HepG2 (cell line): ENCODE results near the gene DLX6. TPM values are rescaled to one million over a fixed set of nuclear protein-coding genes. Genes with fewer than 3 reads are reported as not detected.
A peak's percentile ranks its signal among the peaks of the same experiment; 100 is the strongest.

Source experiments
- ATRX ChIP-seq: sonication (generic); formaldehyde crosslinking; IDR thresholded peaks from 2 replicates; pipeline ENCODE4 v1.4.0; 2020; ENCODE audit warnings: missing genetic modification reagents, borderline replicate concordance
- CREB1 ChIP-seq, 2 experiments: fragments of 450-650 bp in 1 of 2; IDR thresholded peaks; 2 replicates each; pipeline ENCODE4 v1.6.1; 2016 to 2017; ENCODE audit warnings: control low read depth in 1 of 2, mild to moderate bottlenecking in 1 of 2, missing compliant biosample characterization in 1 of 2, missing genetic modification characterization in 1 of 2
- DRAP1 ChIP-seq: IDR thresholded peaks from 2 replicates; pipeline ENCODE4 v1.6.1; 2016; ENCODE audit warnings: missing genetic modification reagents, missing compliant biosample characterization
- FOXK2 ChIP-seq: fragments of 450-650 bp; IDR thresholded peaks from 2 replicates; pipeline ENCODE4 v1.6.1; 2016
- ISL2 ChIP-seq: sonication (generic); formaldehyde crosslinking; IDR thresholded peaks from 2 replicates; pipeline ENCODE4 v1.5.0; 2020; ENCODE audit warnings: missing genetic modification reagents
- LRRFIP1 ChIP-seq: sonication (generic); formaldehyde crosslinking; conservative IDR thresholded peaks from 2 replicates; pipeline ENCODE4 v1.4.0; 2020; ENCODE audit warnings: missing genetic modification reagents
- NFE2L1 ChIP-seq: sonication (generic); formaldehyde crosslinking; IDR thresholded peaks from 2 replicates; pipeline ENCODE4 v1.4.0; 2020; ENCODE audit warnings: missing genetic modification reagents, mild to moderate bottlenecking, borderline replicate concordance
- PREB ChIP-seq: sonication (generic); formaldehyde crosslinking; IDR thresholded peaks from 2 replicates; pipeline ENCODE4 v1.4.0; 2020; ENCODE audit warnings: missing genetic modification reagents
- PTBP1 ChIP-seq: fragments of 200-400 bp; formaldehyde crosslinking; IDR thresholded peaks from 2 replicates; pipeline ENCODE4 v1.6.1; 2018; ENCODE audit warnings: low read length, low read depth; ENCODE audit not compliant: poor library complexity, severe bottlenecking
- RFX3 ChIP-seq: IDR thresholded peaks from 2 replicates; pipeline ENCODE4 v1.6.1; 2016; ENCODE audit warnings: missing biosample characterization, missing genetic modification reagents
- RORA ChIP-seq: sonication (generic); formaldehyde crosslinking; IDR thresholded peaks from 2 replicates; pipeline ENCODE4 v1.5.0; 2020; ENCODE audit warnings: mild to moderate bottlenecking, missing genetic modification reagents, moderate library complexity
- SIX4 ChIP-seq: sonication (generic); formaldehyde crosslinking; IDR thresholded peaks from 2 replicates; pipeline ENCODE4 v1.4.0; 2020; ENCODE audit warnings: missing genetic modification reagents
- SOX5 ChIP-seq: IDR thresholded peaks from 2 replicates; pipeline ENCODE4 v1.6.1; 2016; ENCODE audit warnings: borderline replicate concordance
- TFDP2 ChIP-seq: sonication (generic); formaldehyde crosslinking; IDR thresholded peaks from 2 replicates; pipeline ENCODE4 v1.4.0; 2020; ENCODE audit warnings: missing genetic modification reagents
- ZBTB42 ChIP-seq: sonication (generic); formaldehyde crosslinking; IDR thresholded peaks from 2 replicates; pipeline ENCODE4 v1.5.0; 2020; ENCODE audit warnings: mild to moderate bottlenecking, missing genetic modification reagents
- ZBTB7A ChIP-seq: sonication (generic); formaldehyde crosslinking; IDR thresholded peaks from 2 replicates; pipeline ENCODE4 v1.8.0; 2022; ENCODE audit warnings: mild to moderate bottlenecking, missing genetic modification reagents
- ZFP36 ChIP-seq: fragments of 150-350 bp; IDR thresholded peaks from 2 replicates; pipeline ENCODE4 v1.6.1; 2018; ENCODE audit warnings: borderline replicate concordance, low read length, low read depth; ENCODE audit not compliant: partially characterized antibody
- ZMAT5 ChIP-seq: sonication (generic); formaldehyde crosslinking; IDR thresholded peaks from 2 replicates; pipeline ENCODE4 v1.5.0; 2020; ENCODE audit warnings: mild to moderate bottlenecking, low read depth, missing genetic modification reagents, borderline replicate concordance
- ZNF224 ChIP-seq: sonication (generic); formaldehyde crosslinking; IDR thresholded peaks from 2 replicates; pipeline ENCODE4 v1.5.0; 2020; ENCODE audit warnings: mild to moderate bottlenecking, missing genetic modification reagents
- ZNF33A ChIP-seq: sonication (generic); formaldehyde crosslinking; IDR thresholded peaks from 2 replicates; pipeline ENCODE4 v1.5.1; 2020; ENCODE audit warnings: missing genetic modification reagents, mild to moderate bottlenecking, moderate library complexity, borderline replicate concordance
- ZNF484 ChIP-seq: sonication (generic); formaldehyde crosslinking; IDR thresholded peaks from 2 replicates; pipeline ENCODE4 v1.5.1; 2020; ENCODE audit warnings: mild to moderate bottlenecking, low read depth, missing genetic modification reagents, borderline replicate concordance
- ZNF546 ChIP-seq: sonication (generic); formaldehyde crosslinking; conservative IDR thresholded peaks from 2 replicates; pipeline ENCODE4 v1.8.1; 2023; ENCODE audit warnings: mild to moderate bottlenecking, missing genetic modification reagents
- ZNF550 ChIP-seq: sonication (generic); formaldehyde crosslinking; IDR thresholded peaks from 2 replicates; pipeline ENCODE4 v1.4.0; 2020; ENCODE audit warnings: mild to moderate bottlenecking, missing genetic modification reagents, borderline replicate concordance
- ZNF747 ChIP-seq: sonication (generic); formaldehyde crosslinking; IDR thresholded peaks from 2 replicates; pipeline ENCODE4 v1.8.1; 2023; ENCODE audit warnings: missing genetic modification reagents, mild to moderate bottlenecking, borderline replicate concordance
- ZSCAN29 ChIP-seq: sonication (generic); formaldehyde crosslinking; conservative IDR thresholded peaks from 2 replicates; pipeline ENCODE4 v1.4.0; 2020; ENCODE audit warnings: mild to moderate bottlenecking, missing genetic modification reagents
- polyA plus RNA-seq, 8 experiments: library from polyadenylated mRNA; depleted of rRNA in 3 of 8; stranded (reverse) in 7 of 8; unstranded in 1 of 8; fragments of >200 nt; fragmentation: Illumina TruSeq in 4 of 8; extraction: Trizol in 4 of 8; gene quantifications; 2 replicates each; pipeline versions ENCODE4 v1.2.1 to v1.2.3, GENCODE V29; 2011 to 2016; ENCODE audit warnings: low read depth in 4 of 8, missing spikeins in 1 of 8, mixed read lengths in 1 of 8; ENCODE audit not compliant: insufficient read depth in 1 of 8
- total RNA-seq, 5 experiments: library from RNA; depleted of rRNA; stranded (reverse); fragments of >200 nt; fragmentation: Illumina TruSeq; extraction: Trizol; gene quantifications; 2 replicates each; pipeline ENCODE4 v1.2.3, GENCODE V29; 2016; ENCODE audit warnings: low read depth in 1 of 5

Gene DLX6
- total and polyA plus RNA-seq, 2 of the 13 experiments (the other 11 are each of a cell fraction or from before 2014, with no cell fraction given): 3.5 to 5.5 TPM

GRCh38 chr7:97006055-97006815 is 882 bp downstream of the DLX6 start (continued):
- TF ChIP-seq ZMAT5 (CRISPR knock-in tag) (no peak), ZNF33A (CRISPR knock-in tag) (no peak), FOXK2 (no peak), ATRX (CRISPR knock-in tag) (no peak), CREB1 (IDR thresholded peaks at IDR 0.05) (no peak), CREB1 (CRISPR knock-in tag; IDR thresholded peaks at IDR 0.05) (no peak), NFE2L1 (CRISPR knock-in tag) (no peak), ZNF546 (CRISPR knock-in tag) (no peak), ZBTB42 (CRISPR knock-in tag) (no peak), ISL2 (CRISPR knock-in tag) (no peak), DRAP1 (CRISPR knock-in tag) (peak; percentile 53; the same call in 1 of the 2 replicates), TFDP2 (CRISPR knock-in tag) (no peak), ZFP36 (no peak), ZSCAN29 (no peak), RORA (CRISPR knock-in tag) (no peak), PTBP1 (no peak), ZNF224 (CRISPR knock-in tag) (no peak), ZNF484 (CRISPR knock-in tag) (no peak), SOX5 (CRISPR knock-in tag) (no peak), ZNF747 (CRISPR knock-in tag) (no peak), ZBTB7A (CRISPR knock-in tag) (peak; percentile 43; the same call in 1 of the 2 replicates), LRRFIP1 (no peak), PREB (no peak), RFX3 (CRISPR knock-in tag) (no peak), ZNF550 (CRISPR knock-in tag) (no peak), SIX4 (CRISPR knock-in tag) (no peak)
